Stomach smooth muscle (tissue), 2 donors: ENCODE results near the gene LHX4.
"Not testable (repeated sequence)": the region's sequence is repeated elsewhere in the genome, so short reads cannot be mapped to it uniquely, and the experiment has no call there.

Source experiments
- H3K27ac ChIP-seq: one replicate; pipeline ENCODE4 v1.7.0; 2013; ENCODE audit warnings: mild to moderate bottlenecking, low read length, inconsistent platforms
- H3K27me3 ChIP-seq, 2 donors: one replicate each; pipeline ENCODE4 v1.7.0; 2013; ENCODE audit warnings: low read length in 2 of 2; ENCODE audit not compliant: insufficient read depth in 2 of 2, control insufficient read depth in 1 of 2
- H3K36me3 ChIP-seq, 2 donors: one replicate each; pipeline ENCODE4 v1.7.0; 2013; ENCODE audit warnings: low read length in 2 of 2; ENCODE audit not compliant: control insufficient read depth in 2 of 2, insufficient read depth in 2 of 2
- H3K4me1 ChIP-seq: one replicate; pipeline ENCODE4 v1.7.0; 2013; ENCODE audit warnings: low read length; ENCODE audit not compliant: control insufficient read depth, insufficient read depth
- H3K4me3 ChIP-seq, 2 donors: one replicate each; pipeline ENCODE4 v1.7.0; 2013; ENCODE audit warnings: low read length in 2 of 2
- H3K9ac ChIP-seq, 2 donors: one replicate each; pipeline ENCODE4 v1.7.0; 2013; ENCODE audit warnings: low read length in 2 of 2, mild to moderate bottlenecking in 1 of 2
- H3K9me3 ChIP-seq, 2 donors: one replicate each; pipeline ENCODE4 v1.7.0; 2013; ENCODE audit warnings: low read length in 2 of 2; ENCODE audit not compliant: control insufficient read depth in 2 of 2
- donor health status: healthy.
- donor health status: Pancreatic carcinoma.

LHX4 gene

DNA sequence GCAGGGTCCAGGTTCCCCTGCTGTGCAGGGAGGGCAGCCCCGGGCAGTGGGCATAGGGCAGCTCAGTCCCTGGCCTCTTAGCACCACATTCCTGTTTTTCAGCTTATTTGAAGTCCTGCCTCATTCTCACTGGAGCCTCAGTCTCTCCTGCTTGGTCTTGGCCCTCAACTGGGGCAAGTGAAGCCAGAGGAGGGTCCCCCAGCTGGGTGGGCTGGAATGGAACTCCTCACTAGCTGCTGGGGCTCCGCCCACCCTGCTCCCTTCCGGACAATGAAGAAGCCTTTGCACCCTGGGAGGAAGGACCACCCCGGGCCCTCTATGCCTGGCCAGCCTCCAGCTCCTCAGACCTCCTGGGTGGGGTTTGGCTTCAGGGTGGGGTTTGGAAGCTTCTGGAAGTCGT is 32.8 kb upstream of the LHX4 start:
- Histone ChIP-seq H3K9ac (no peak overlapping the region), H3K36me3 (peaks cover 17 to 25% of the 10 kb centered on the region in 2 donors), H3K4me1 (no peaks in the 10 kb centered on the region), H3K27me3 (no peaks in the 10 kb centered on the region), H3K4me3 (no peak overlapping the region), H3K27ac (no peak overlapping the region), H3K9me3 (no peaks in the 10 kb centered on the region)

DNA sequence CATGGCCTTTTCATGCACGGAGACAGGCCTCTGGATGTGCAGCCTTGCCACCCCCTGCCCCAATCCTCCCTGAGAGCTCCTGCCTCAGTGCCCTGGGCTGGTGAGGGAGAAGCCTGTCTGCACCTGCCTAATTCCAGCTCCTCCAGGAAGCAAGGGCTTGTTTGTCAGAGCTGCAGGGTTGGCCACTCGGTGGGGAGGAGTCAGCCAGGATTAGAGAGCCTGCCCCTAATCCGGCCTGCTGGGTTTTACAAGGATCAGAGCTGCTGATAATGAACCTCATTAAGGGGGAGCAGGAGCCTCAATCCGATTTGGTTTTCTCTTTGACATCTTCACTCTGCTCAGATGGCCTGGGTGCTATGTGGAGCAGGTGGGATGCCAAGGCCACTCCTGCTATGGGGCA is 31.9 kb upstream of the LHX4 start:
- Histone ChIP-seq H3K4me1 (no peaks in the 10 kb centered on the region), H3K27ac (no peak overlapping the region), H3K9ac (no peak overlapping the region), H3K27me3 (no peaks in the 10 kb centered on the region), H3K4me3 (no peak overlapping the region), H3K36me3 (peaks cover 12 to 23% of the 10 kb centered on the region in 2 donors), H3K9me3 (no peaks in the 10 kb centered on the region)

- H3K4me3 ChIP-seq: no peak overlapping the region
- H3K27ac ChIP-seq: no peak overlapping the region
- no peaks in the 10 kb centered on the region for H3K27me3 ChIP-seq
- H3K9me3 ChIP-seq: no peaks in the 10 kb centered on the region
- H3K4me1 ChIP-seq: no peaks in the 10 kb centered on the region
- peaks cover 12 to 23% of the 10 kb centered on the region in 2 donors for H3K36me3 ChIP-seq
- no peak overlapping the region for H3K9ac ChIP-seq
Measured at GRCh38 chr1:180198611-180199010, 31.5 kb upstream of the LHX4 start.

GRCh38 chr1:180199018-180199417 is 31.0 kb upstream of the LHX4 start:
- peaks cover 12 to 23% of the 10 kb centered on the region in 2 donors for H3K36me3 ChIP-seq
- no peak overlapping the region for H3K4me3 ChIP-seq
- H3K9ac ChIP-seq: no peak overlapping the region
- H3K4me1 ChIP-seq: no peaks in the 10 kb centered on the region
- no peaks in the 10 kb centered on the region for H3K27me3 ChIP-seq
- no peak overlapping the region for H3K27ac ChIP-seq
- H3K9me3 ChIP-seq: no peaks in the 10 kb centered on the region

DNA sequence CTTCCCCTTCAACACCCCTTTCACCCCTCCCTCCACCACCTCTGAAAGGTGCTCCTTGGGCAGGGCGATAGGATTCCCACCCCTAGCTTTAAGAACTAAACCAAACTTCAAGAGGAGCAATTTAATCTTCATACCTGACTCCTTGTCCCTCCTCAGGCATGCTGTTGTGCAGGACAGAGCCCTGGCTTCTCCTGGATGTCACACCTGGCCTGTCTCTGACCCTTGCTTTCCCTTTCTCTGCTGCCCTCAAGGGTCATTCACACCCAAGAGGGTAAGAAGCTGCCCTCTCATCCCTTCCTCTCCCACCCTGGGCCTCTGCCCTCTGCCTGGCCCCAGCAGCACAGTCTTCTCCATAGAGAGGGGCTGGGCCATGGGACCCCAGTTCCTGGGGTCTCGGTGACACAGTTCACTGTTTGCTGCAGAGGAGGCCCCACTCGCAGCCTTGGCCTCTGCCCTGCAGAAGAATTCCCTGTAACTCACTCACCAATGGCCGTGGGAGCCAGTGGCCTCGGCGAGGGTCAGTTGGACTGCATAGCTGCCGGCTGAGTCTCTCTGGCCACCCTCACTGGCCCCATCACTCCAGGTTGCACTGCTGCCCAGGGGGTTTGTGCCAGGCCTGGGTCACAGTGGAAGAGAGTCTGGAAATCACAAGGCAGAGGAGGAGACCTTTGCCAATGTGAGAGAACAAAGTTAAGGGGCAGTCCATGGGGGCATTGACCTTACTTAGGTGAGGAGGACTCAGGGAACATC is 28.4 kb upstream of the LHX4 start:
- Histone ChIP-seq H3K4me3 (no peak overlapping the region), H3K27ac (no peak overlapping the region), H3K9ac (no peak overlapping the region), H3K4me1 (no peaks in the 10 kb centered on the region), H3K27me3 (no peaks in the 10 kb centered on the region), H3K9me3 (no peaks in the 10 kb centered on the region), H3K36me3 (peaks cover 0 to 12% of the 10 kb centered on the region in 2 donors)

- not testable (repeated sequence) for H3K4me3 ChIP-seq, H3K27ac ChIP-seq, H3K36me3 ChIP-seq, H3K9ac ChIP-seq, H3K27me3 ChIP-seq, H3K4me1 ChIP-seq, H3K9me3 ChIP-seq
Measured at GRCh38 chr1:180202588-180202987, 27.5 kb upstream of the LHX4 start.

DNA sequence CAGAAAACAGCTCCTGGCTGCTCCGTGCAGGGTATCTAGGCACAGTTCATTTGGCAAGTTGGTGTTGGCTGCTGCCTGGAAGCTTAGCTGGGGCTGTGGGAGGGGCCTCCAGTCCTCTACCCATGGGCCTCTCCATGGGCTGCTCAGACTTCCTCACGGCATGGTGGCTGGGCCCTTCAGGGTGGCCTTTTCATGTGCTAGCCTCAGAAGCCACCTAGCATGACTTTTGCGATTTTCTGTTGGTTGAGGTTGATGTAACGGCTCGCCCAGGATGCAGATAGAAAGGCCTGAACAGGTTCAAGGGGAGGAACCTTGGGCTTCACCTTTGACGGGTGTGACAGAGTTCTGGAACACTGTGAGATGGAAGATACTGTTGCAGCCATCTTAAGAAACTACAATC is 25.8 kb upstream of the LHX4 start:
- no peak overlapping the region for H3K27ac ChIP-seq
- no peaks in the 10 kb centered on the region for H3K9me3 ChIP-seq
- no peaks in the 10 kb centered on the region for H3K36me3 ChIP-seq
- no peak overlapping the region for H3K4me3 ChIP-seq
- peaks cover 0 to 2% of the 10 kb centered on the region in 2 donors for H3K27me3 ChIP-seq
- H3K9ac ChIP-seq: no peak overlapping the region
- H3K4me1 ChIP-seq: no peaks in the 10 kb centered on the region

GRCh38 chr1:180206581-180206980 is 23.5 kb upstream of the LHX4 start:
- H3K9me3 ChIP-seq: no peaks in the 10 kb centered on the region
- H3K4me3 ChIP-seq: no peak overlapping the region
- H3K9ac ChIP-seq: no peak overlapping the region
- no peaks in the 10 kb centered on the region for H3K4me1 ChIP-seq
- H3K27ac ChIP-seq: no peak overlapping the region
- no peaks in the 10 kb centered on the region for H3K36me3 ChIP-seq
- peaks cover under 1 to 2% of the 10 kb centered on the region in 2 donors for H3K27me3 ChIP-seq

GRCh38 chr1:180208264-180208663 is 21.8 kb upstream of the LHX4 start:
- Histone ChIP-seq H3K4me3 (no peak overlapping the region), H3K9me3 (no peaks in the 10 kb centered on the region), H3K4me1 (no peaks in the 10 kb centered on the region), H3K9ac (no peak overlapping the region), H3K27ac (no peak overlapping the region), H3K27me3 (peaks cover 2 to 7% of the 10 kb centered on the region in 2 donors), H3K36me3 (no peaks in the 10 kb centered on the region)

DNA sequence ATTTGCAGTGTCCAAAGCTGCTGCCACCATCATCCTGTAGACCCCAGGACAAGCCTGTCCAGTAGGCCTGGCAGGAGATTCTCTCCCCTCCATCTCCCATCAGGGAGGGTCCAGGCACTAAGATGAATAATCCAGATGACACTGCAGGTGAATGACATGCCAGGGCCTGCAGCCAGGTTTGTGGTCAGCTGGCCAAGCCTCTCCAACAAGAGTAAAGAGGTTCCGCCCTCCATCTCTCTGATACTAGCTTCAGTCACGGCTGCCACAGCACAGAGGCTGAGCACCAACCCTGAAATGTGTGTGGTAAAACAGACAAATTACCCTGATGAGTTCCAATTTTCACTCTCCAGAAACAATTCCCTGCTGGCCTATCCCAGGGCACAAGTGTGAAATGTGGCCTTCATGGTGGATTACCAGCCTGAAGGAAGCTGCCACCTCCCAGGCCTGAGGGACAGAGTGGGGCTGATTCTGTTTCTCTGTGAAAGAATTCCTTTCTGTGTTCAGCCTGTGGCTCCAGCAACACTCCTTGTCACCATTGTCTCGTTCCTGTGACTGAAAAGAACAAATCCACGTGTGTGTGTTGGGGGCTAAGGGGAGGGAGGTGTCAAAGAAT is 19.9 kb upstream of the LHX4 start:
- Histone ChIP-seq H3K9me3 (no peaks in the 10 kb centered on the region), H3K27me3 (peaks cover 2 to 7% of the 10 kb centered on the region in 2 donors), H3K36me3 (no peaks in the 10 kb centered on the region), H3K27ac (no peak overlapping the region), H3K4me3 (no peak overlapping the region), H3K4me1 (no peaks in the 10 kb centered on the region), H3K9ac (no peak overlapping the region)

DNA sequence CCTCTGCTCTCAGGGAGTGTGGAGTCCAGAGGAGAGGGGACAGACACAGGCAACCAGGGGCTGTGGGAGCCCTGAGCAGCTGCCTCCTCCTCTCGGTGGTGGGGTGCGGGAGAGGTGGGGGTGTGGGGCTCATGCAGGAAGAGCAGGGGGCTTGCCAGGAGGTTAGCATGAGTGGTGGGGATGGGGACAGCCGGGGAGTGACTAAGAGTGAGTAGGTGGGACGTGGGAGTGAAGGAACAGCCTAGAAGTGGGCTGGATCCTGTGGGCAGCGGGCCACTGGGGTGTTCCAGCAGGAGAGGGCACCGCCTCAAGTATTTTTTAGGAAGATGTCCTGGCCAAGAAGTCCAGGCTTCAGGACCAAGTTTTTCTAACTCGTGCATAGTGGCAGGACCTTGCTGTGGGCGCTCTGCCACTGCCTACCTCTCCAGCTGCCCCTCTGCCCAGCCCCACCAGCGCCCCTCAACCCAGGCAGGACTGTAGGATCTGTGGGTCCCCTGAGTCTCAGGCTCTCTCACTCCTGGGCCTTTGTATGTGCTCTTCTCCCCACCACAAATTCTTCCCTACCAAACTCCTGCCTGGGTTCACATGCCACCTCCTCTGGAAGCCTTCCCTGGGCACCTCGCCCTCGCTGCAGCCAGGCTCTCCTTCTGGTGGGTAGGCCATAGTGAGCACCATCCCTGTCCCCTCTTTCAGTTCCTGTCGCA is 18.8 kb upstream of the LHX4 start:
- no peaks in the 10 kb centered on the region for H3K36me3 ChIP-seq
- H3K9ac ChIP-seq: no peak overlapping the region
- no peak overlapping the region for H3K4me3 ChIP-seq
- no peak overlapping the region for H3K27ac ChIP-seq
- H3K9me3 ChIP-seq: no peaks in the 10 kb centered on the region
- no peaks in the 10 kb centered on the region for H3K4me1 ChIP-seq
- H3K27me3 ChIP-seq: peaks cover 2 to 7% of the 10 kb centered on the region in 2 donors
